Central memory CD8-positive, alpha-beta T cell (primary cell): Measurements from ENCODE around the gene NEUROD2.

Source experiments
- ATAC-seq: fragments of 150-1000 bp; cut with Tn5 transposase; replicated peaks from 2 replicates; pipeline ENCODE4 v1.10.0; 2022; ENCODE audit warnings: mild to moderate bottlenecking, moderate FRiP score, moderate number of reproducible peaks; ENCODE audit not compliant: poor library complexity, severe bottlenecking; ENCODE audit errors: extremely low read depth
- DNase-seq, 2 donors: peaks; one replicate each; pipeline ENCODE4 v3.0.0; 2021; ENCODE audit warnings: low spot score in 2 of 2
- H3K27ac Mint-ChIP-seq: one replicate; pipeline ENCODE4 v1.8.0; 2022; ENCODE audit warnings: low read depth, mild to moderate bottlenecking, moderate library complexity, mixed read lengths
- H3K27me3 Mint-ChIP-seq: one replicate; pipeline ENCODE4 v1.8.0; 2022; ENCODE audit warnings: mixed read lengths
- H3K36me3 Mint-ChIP-seq: one replicate; pipeline ENCODE4 v1.8.0; 2022; ENCODE audit warnings: mild to moderate bottlenecking, moderate library complexity, mixed read lengths; ENCODE audit not compliant: insufficient read depth
- H3K4me1 Mint-ChIP-seq: one replicate; pipeline ENCODE4 v1.8.0; 2022; ENCODE audit warnings: mixed read lengths
- H3K4me3 Mint-ChIP-seq: one replicate; pipeline ENCODE4 v1.8.0; 2022; ENCODE audit warnings: mild to moderate bottlenecking, moderate library complexity, mixed read lengths
- H3K9me3 Mint-ChIP-seq: one replicate; pipeline ENCODE4 v1.8.0; 2022; ENCODE audit warnings: mixed read lengths

The NEUROD2 gene

DNA sequence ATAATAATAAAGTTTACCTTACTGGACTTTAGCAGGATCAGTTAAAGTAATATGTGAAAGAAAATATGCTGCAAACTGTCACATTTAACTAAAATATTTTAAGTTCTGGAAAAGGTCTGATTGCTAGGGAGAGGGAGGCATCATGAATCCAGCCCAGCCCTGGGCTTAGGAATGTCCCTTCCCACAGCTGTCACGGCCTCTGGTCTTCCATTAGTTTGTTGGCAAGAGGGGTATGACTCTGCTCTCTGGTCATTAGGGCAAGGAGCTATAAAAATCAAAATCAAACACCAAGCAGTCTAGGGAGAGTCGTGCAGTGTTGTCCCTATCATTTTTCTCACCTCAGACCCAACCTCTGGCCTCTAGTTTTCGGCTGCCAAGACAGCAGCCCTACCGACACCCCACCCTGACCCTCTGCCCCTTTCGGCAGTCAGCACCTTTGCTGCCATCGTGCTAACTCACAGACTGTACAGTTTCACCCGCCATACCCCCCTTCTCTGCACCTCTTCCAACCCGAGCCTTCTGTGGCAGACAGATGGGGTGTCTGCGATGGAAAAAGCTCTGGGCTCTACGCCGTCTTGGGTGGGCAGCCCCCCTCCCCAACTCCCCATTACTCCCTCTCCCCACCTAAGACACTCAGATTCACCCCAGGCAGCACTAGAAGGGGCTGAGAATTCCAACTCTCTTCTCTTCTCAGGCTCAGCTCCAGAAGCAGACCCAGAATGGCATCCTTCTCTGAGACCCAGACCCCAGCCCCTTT lies 41.4 kb downstream of the NEUROD2 start:
- Mint-ChIP-seq H3K9me3 (peaks cover 4% of the 10 kb centered on the region), H3K4me3 (no peak overlapping the region), H3K27ac (no peak overlapping the region), H3K27me3 (no peaks in the 10 kb centered on the region), H3K36me3 (peaks cover 24% of the 10 kb centered on the region), H3K4me1 (no peaks in the 10 kb centered on the region)
- ATAC-seq (no peak), DNase-seq (no peak)

DNA sequence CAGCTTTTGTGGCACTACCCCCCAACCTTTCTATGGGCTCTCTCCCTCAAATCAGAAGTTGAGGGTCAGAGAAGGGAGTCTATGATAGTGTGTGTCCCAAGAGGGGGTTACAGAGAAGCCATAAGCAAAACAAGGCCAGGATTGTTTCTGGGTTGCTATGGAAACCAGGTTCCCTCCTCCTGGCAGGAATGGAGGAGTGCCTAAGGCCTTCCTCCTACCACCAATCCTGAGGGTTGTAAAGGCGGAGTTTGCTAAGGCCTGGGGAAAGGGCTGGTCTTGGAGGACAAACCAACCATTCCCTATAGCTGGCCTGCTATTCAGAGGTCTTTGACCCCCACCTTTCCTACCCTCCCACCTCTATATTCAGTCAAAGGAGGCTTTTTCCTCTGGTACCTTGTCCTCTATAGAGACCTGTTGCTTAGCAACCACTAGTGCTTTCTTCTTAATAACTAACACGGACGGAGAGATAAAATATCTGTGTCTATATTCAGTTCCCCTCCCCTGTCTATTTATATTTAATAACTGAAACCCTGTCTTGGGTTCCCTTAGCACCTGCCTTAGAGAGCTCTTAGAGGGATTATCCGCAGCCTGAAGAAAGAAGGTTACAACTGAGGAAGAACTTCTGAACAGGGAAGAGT lies 43.4 kb downstream of the NEUROD2 start:
- DNase-seq: no peak
- Mint-ChIP-seq H3K27me3 (no peaks in the 10 kb centered on the region), H3K4me3 (no peak overlapping the region), H3K9me3 (no peaks in the 10 kb centered on the region), H3K36me3 (peaks cover 25% of the 10 kb centered on the region), H3K27ac (no peak overlapping the region), H3K4me1 (no peaks in the 10 kb centered on the region)
- ATAC-seq: no peak

GRCh38 chr17:39563476-39563875 lies 44.2 kb downstream of the NEUROD2 start:
- DNase-seq (no peak), ATAC-seq (no peak)
- no peaks in the 10 kb centered on the region for H3K27me3 Mint-ChIP-seq
- H3K4me3 Mint-ChIP-seq: no peak overlapping the region
- H3K36me3 Mint-ChIP-seq: peaks cover 26% of the 10 kb centered on the region
- no peaks in the 10 kb centered on the region for H3K9me3 Mint-ChIP-seq
- no peak overlapping the region for H3K27ac Mint-ChIP-seq
- H3K4me1 Mint-ChIP-seq: no peaks in the 10 kb centered on the region

DNA sequence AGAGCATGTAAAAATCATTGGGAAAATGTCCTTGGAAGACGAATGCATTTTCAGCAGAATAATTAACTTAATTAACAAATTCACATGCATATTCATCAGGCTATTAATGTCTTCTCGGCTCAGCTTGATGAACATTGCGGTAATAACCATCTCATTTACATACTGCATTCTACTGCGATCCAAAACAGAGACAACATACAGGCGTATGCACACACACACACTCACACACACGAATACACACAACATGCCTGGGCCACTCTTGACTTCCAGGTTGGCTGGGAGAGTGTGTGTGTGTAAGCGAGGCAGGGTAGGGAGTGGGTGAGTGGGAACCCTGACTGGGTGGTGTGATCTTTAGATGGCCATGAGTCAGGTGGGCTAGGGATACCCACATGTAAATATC lies 44.7 kb downstream of the NEUROD2 start:
- Mint-ChIP-seq H3K36me3 (peaks cover 23% of the 10 kb centered on the region), H3K9me3 (no peaks in the 10 kb centered on the region), H3K4me3 (no peak overlapping the region), H3K27ac (no peak overlapping the region), H3K4me1 (no peaks in the 10 kb centered on the region), H3K27me3 (no peaks in the 10 kb centered on the region)
- no peak for DNase-seq
- no peak for ATAC-seq

GRCh38 chr17:39562395-39562794 lies 45.3 kb downstream of the NEUROD2 start:
- Mint-ChIP-seq H3K27ac (no peak overlapping the region), H3K4me1 (no peaks in the 10 kb centered on the region), H3K9me3 (no peaks in the 10 kb centered on the region), H3K4me3 (no peak overlapping the region), H3K36me3 (peaks cover 23% of the 10 kb centered on the region), H3K27me3 (no peaks in the 10 kb centered on the region)
- DNase-seq: no peak
- no peak for ATAC-seq

- H3K36me3 Mint-ChIP-seq: peaks cover 22% of the 10 kb centered on the region
- no peak for DNase-seq
- no peak overlapping the region for H3K27ac Mint-ChIP-seq
- H3K4me3 Mint-ChIP-seq: no peak overlapping the region
- no peaks in the 10 kb centered on the region for H3K9me3 Mint-ChIP-seq
- no peaks in the 10 kb centered on the region for H3K27me3 Mint-ChIP-seq
- ATAC-seq: no peak
- H3K4me1 Mint-ChIP-seq: no peaks in the 10 kb centered on the region
Measured at GRCh38 chr17:39556423-39556822, 51.3 kb downstream of the NEUROD2 start.

DNA sequence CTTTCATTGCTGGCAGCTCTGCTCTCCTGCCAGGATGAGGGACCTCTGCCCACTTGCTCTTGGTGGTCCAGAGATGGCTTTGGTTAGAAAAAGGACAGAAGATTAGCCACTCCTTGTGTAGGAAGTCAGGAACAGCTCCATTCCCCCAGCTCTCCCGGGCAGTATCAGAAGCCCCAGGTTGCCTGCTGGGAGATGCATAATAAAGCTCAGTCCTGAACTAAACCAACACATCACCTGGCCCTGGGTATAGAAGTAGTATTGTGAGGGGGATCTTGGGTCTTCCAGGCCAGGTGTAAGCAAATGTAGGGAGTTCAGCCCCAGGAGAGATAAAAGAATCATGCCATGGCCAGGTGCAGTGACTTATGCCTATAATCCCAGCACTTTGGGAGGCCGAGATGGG lies 52.4 kb downstream of the NEUROD2 start:
- H3K9me3 Mint-ChIP-seq: no peaks in the 10 kb centered on the region
- H3K27me3 Mint-ChIP-seq: no peaks in the 10 kb centered on the region
- H3K4me3 Mint-ChIP-seq: no peak overlapping the region
- DNase-seq: no peak
- no peak for ATAC-seq
- no peak overlapping the region for H3K27ac Mint-ChIP-seq
- peaks cover 28% of the 10 kb centered on the region for H3K36me3 Mint-ChIP-seq
- H3K4me1 Mint-ChIP-seq: no peaks in the 10 kb centered on the region
